Epithelial cell of proximal tubule (primary cell): ENCODE data around the gene BICDL2. TPM values are rescaled to one million over a fixed set of nuclear protein-coding genes. Genes with fewer than 3 reads are reported as not detected.
"Not testable (repeated sequence)": the region's sequence is repeated elsewhere in the genome, so short reads cannot be mapped to it uniquely, and the experiment has no call there.

Source experiments
- DNase-seq: peaks from one replicate; pipeline ENCODE4 v3.0.0-alpha.2; 2011; ENCODE audit warnings: low read depth
- H3K4me3 ChIP-seq: 2 replicates; pipeline ENCODE4 v1.5.1; 2011; ENCODE audit warnings: low read depth, mild to moderate bottlenecking, low read length
- total RNA-seq: library from RNA; depleted of rRNA; stranded (reverse); fragments of >200 nt; gene quantifications from 2 replicates; pipeline ENCODE4 v1.2.3, GENCODE V29; 2015
- TF ChIP-seq, protein P1 (sequence below): conservative IDR thresholded peaks from 2 replicates; pipeline ENCODE4 v1.5.1; 2012; ENCODE audit warnings: low read depth, mild to moderate bottlenecking, low read length

The BICDL2 gene
- total RNA-seq, 1 donor from 2014 or later: 4.6 TPM

GRCh38 chr16:3057181-3058138 lies 20.7 kb upstream of the BICDL2 start:
- H3K4me3 ChIP-seq: peak overlapping the region; percentile 94
- no peak for DNase-seq
- TF ChIP-seq, protein P1, sequence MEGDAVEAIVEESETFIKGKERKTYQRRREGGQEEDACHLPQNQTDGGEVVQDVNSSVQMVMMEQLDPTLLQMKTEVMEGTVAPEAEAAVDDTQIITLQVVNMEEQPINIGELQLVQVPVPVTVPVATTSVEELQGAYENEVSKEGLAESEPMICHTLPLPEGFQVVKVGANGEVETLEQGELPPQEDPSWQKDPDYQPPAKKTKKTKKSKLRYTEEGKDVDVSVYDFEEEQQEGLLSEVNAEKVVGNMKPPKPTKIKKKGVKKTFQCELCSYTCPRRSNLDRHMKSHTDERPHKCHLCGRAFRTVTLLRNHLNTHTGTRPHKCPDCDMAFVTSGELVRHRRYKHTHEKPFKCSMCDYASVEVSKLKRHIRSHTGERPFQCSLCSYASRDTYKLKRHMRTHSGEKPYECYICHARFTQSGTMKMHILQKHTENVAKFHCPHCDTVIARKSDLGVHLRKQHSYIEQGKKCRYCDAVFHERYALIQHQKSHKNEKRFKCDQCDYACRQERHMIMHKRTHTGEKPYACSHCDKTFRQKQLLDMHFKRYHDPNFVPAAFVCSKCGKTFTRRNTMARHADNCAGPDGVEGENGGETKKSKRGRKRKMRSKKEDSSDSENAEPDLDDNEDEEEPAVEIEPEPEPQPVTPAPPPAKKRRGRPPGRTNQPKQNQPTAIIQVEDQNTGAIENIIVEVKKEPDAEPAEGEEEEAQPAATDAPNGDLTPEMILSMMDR: no peak

GRCh38 chr16:3056336-3057180 lies 19.8 kb upstream of the BICDL2 start:
- no peak overlapping the region for H3K4me3 ChIP-seq
- no peak for DNase-seq
- TF ChIP-seq, protein P1: no peak

DNA sequence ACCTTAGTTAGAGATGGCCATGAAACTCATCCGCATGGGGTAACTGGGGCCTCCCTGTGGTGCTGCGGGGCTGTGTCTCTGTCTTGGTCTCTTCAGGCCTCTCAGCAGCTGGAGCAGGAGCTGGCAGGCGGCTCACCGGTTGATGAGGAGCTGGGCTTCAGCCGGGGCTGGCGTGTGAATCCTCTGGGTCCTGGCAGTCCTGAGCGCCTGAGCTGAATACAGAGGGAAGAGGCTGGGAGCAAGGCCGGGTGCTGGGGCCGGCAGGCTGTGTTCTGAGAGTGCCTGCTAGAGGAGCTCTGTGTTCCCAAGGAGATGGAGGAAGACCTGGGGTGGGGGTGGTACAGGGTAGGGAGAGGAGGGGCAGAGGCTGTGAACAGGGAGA lies 19.0 kb upstream of the BICDL2 start:
- not testable (repeated sequence) for DNase-seq, H3K4me3 ChIP-seq

- H3K4me3 ChIP-seq: no peak overlapping the region
- TF ChIP-seq, protein P1: no peak
- no peak for DNase-seq
Measured at GRCh38 chr16:3054965-3055733, 18.4 kb upstream of the BICDL2 start.

DNA sequence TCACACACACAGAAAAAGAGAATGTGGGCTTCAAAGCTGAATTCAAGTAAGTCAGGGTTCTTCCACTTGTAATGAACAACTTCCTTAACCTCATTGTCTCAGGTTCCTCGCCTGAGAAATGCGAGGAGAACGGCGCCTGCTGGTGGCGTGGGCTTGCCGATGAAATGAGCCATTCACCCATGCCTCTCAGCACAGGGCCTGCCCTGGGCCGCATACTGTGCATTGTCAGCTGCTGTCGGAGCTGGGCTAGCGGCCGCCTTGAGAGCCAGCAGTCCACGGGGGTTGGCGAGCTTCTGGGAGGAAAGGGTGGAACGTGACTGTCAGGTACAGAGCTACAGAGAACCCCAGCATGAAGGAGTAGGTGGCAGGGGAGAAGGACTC lies 16.6 kb upstream of the BICDL2 start:
- not testable (repeated sequence) for DNase-seq, H3K4me3 ChIP-seq

GRCh38 chr16:3052571-3053329 lies 16.0 kb upstream of the BICDL2 start:
- not testable (repeated sequence) for H3K4me3 ChIP-seq, DNase-seq

DNA sequence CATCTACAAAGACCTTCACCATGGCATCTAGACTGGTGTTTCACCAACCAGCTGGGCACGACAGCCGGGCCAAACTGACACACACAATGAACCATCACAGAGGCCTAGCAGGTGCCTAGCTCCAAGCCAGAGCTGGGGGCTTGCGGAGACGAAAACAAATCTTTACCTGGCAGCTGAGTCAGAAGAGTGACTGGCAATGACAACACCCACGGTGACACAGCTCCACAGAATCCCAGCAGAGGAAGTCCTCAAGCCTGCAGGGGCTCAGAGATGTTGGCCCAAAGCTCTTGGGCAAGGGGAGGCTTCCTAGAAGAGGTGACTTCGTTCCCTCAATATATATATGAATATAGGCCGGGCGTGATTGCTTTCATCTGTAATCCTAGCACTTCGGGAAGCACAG lies 14.8 kb upstream of the BICDL2 start:
- DNase-seq: no peak
- TF ChIP-seq, protein P1: no peak
- no peak overlapping the region for H3K4me3 ChIP-seq
